Adrenal gland (tissue), 12 donors: ENCODE results near the gene PNLDC1. TPM values are rescaled to one million over a fixed set of nuclear protein-coding genes. Genes with fewer than 3 reads are reported as not detected.
A peak's percentile ranks its signal among the peaks of the same experiment; 100 is the strongest.
"Not testable (repeated sequence)": the region's sequence is repeated elsewhere in the genome, so short reads cannot be mapped to it uniquely, and the experiment has no call there.

Experiments
- DNase-seq, 7 donors: peaks; one replicate each; pipeline ENCODE4 v3.0.0-alpha.2; 2019 to 2020
- H3K27ac ChIP-seq, 5 donors: fragments of 200-600 bp; sonication (generic) in 4 of 5; 1 replicate in 3 of 5; 2 replicates in 2 of 5; pipeline versions ENCODE4 v1.5.1 to v1.8.0; 2016 to 2020; ENCODE audit warnings: mild to moderate bottlenecking in 1 of 5
- H3K27me3 ChIP-seq: fragments of 200-600 bp; 2 replicates; pipeline ENCODE4 v1.8.0; 2021
- H3K36me3 ChIP-seq, 2 donors: fragments of 200-600 bp; replicated peaks in 1 of 2; 1 replicate in 1 of 2; 2 replicates in 1 of 2; pipeline versions ENCODE4 v1.5.1 to v1.8.0; 2018 to 2022
- H3K4me1 ChIP-seq, 2 donors: fragments of 200-600 bp; replicated peaks in 1 of 2; 1 replicate in 1 of 2; 2 replicates in 1 of 2; pipeline versions ENCODE4 v1.5.1 to v1.8.0; 2018 to 2021
- H3K4me3 ChIP-seq, 4 donors: fragments of 200-600 bp; sonication (generic) in 3 of 4; one replicate each; pipeline ENCODE4 v1.5.1; 2016 to 2018
- H3K9me3 ChIP-seq, 3 donors: fragments of 200-600 bp; sonication (generic) in 1 of 3; replicated peaks in 1 of 3; 1 replicate in 2 of 3; 2 replicates in 1 of 3; pipeline versions ENCODE4 v1.5.1 to v1.8.0; 2016 to 2021
- POLR2A ChIP-seq, 2 donors: fragments of 450-650 bp; IDR thresholded peaks; one replicate each; pipeline ENCODE4 v1.6.1; 2017; ENCODE audit warnings: antibody characterized with exemption in 2 of 2, mild to moderate bottlenecking in 2 of 2, moderate library complexity in 1 of 2
- WGBS, 4 donors: extraction: QIAGEN DNeasy Blood & Tissue Kit in 2 of 4; methylation state at CpG; one replicate each; pipeline versions ENCODE4 v1.1.5 to v1.1.7; 2013 to 2017; 5-methylcytosine and 5-hydroxymethylcytosine counted together
- intact Hi-C, 2 donors: fragments of 100-400 bp; cut with DNase I; formaldehyde crosslinking; loops; one replicate each; pipeline versions ENCODE4 v1.14.1 to v1.15.0; 2022 to 2023
- polyA plus RNA-seq, 3 donors: library from polyadenylated mRNA; stranded (reverse); fragments of 200-250 nt in 2 of 3; fragments of 350-450 nt in 1 of 3; fragmentation: Illumina TruSeq in 1 of 3; extraction: RNeasy Lipid Tissue Mini Kit (QIAGEN cat#74804) in 1 of 3; gene quantifications; one replicate each; pipeline ENCODE4 v1.2.3, GENCODE V29; 2013 to 2014
- total RNA-seq, 9 donors: library from RNA; depleted of rRNA in 4 of 9; stranded (reverse); fragments of >200 nt in 4 of 9; fragments of 120-200 nt in 1 of 9; fragmentation: NEBNext Ultra II Directional in 1 of 9; extraction: Animal tissue kit (Norgen Biotek cat#: 25700) in 1 of 9; gene quantifications; one replicate each; pipeline versions ENCODE4 v1.1.0 to v1.2.4, GENCODE V29; 2013 to 2023
- TF ChIP-seq, protein P1 (sequence below), 6 experiments: fragments of 450-650 bp in 4 of 6; fragments of 200-600 bp in 2 of 6; sonication (generic) in 1 of 6; IDR thresholded peaks; 1 replicate in 5 of 6; 2 replicates in 1 of 6; pipeline versions ENCODE4 v1.5.1 to v1.8.0; 2016 to 2021; ENCODE audit warnings: antibody characterized with exemption in 6 of 6, mild to moderate bottlenecking in 2 of 6, moderate library complexity in 1 of 6
- donor health status: healthy with polysubstance abuse.
- donor health status: Bipolar disorder and iron deficiency.
- donor health status: DM: yes; HTN: yes; CAD: no.
- donor health status: DM: no; HTN: no; CAD: no.
- donor health status: DM: no; HTN: no; CAD: no.
- donor health status: DM: yes; HTN: yes; CAD: no.

The PNLDC1 gene
- total and polyA plus RNA-seq, 12 donors: 0.07 to 2.9 (median 0.39) TPM; not detected in 7

DNA sequence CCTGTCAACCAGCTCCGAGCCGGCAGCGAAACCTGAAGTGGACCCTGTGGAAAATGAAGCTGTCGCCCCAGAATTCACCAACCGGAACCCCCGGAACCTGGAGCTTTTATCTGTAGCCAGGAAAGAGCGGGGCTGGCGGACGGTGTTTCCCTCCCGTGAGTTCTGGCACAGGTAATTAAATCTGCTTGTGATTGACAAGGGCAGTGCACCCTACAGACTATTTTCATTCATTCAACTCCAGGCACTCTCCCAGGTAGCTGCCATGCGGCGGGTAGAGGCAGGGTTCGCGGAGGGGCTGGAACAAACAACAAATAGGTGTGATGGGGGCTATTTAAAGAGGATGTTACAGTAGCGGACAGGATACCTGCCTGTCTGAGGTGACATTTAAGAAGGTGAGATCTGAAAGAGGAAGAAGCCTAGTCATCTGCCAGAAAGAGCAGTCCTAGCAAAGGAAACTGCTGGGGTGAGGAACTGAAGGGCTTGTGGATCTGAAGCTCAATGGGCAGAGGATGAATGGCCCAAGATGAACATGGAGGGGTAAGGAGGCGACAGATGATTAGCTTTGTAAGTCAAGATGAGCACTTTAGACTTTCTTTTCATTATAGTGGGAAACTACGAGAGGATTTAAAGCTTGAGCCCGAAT is 9.0 kb upstream of the PNLDC1 start:
- peak overlapping the region in 4 of 5 donors; percentile 85 to 98 (median 89) for H3K27ac ChIP-seq
- intact Hi-C loops: no loop called here
- peak overlapping the region in 3 of 4 donors; percentile 20 to 85 (median 69) for H3K4me3 ChIP-seq
- peaks cover 19 to 43% of the 10 kb centered on the region in 2 donors for H3K4me1 ChIP-seq
- no peak for TF ChIP-seq POLR2A (IDR thresholded peaks at IDR 0.05)
- TF ChIP-seq, protein P1, sequence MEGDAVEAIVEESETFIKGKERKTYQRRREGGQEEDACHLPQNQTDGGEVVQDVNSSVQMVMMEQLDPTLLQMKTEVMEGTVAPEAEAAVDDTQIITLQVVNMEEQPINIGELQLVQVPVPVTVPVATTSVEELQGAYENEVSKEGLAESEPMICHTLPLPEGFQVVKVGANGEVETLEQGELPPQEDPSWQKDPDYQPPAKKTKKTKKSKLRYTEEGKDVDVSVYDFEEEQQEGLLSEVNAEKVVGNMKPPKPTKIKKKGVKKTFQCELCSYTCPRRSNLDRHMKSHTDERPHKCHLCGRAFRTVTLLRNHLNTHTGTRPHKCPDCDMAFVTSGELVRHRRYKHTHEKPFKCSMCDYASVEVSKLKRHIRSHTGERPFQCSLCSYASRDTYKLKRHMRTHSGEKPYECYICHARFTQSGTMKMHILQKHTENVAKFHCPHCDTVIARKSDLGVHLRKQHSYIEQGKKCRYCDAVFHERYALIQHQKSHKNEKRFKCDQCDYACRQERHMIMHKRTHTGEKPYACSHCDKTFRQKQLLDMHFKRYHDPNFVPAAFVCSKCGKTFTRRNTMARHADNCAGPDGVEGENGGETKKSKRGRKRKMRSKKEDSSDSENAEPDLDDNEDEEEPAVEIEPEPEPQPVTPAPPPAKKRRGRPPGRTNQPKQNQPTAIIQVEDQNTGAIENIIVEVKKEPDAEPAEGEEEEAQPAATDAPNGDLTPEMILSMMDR (IDR thresholded peaks at IDR 0.05): no peak
- H3K27me3 ChIP-seq: no peaks in the 10 kb centered on the region
- peak in 1 of 7 donors; percentile 27 for DNase-seq
- H3K9me3 ChIP-seq: no peaks in the 10 kb centered on the region
- WGBS, 4 donors: 15 to 30% (median 16%) methylated on average over 11 to 18 of the region's 18 CpGs
- peaks cover 0 to 33% of the 10 kb centered on the region in 2 donors for H3K36me3 ChIP-seq

DNA sequence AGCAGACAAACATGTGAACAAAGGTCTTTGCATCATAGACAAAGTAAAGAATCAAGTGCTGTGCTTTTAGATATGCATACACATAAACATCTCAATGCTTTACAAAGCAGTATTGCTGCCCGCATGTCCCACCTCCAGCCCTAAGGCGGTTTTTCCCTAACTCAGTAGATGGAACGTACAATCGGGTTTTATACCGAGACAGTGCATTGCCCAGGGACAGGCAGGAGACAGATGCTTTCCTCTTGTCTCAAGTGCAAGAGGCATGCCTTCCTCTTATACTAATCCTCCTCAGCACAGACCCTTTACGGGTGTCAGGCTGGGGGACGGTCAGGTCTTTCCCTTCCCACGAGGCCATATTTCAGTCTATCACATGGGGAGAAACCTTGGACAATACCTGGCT is 5.1 kb upstream of the PNLDC1 start:
- Histone ChIP-seq H3K4me1 (peaks cover 9 to 19% of the 10 kb centered on the region in 2 donors), H3K36me3 (peaks cover 0 to 48% of the 10 kb centered on the region in 2 donors)
- not testable (repeated sequence) for H3K9me3 ChIP-seq, H3K27ac ChIP-seq, H3K4me3 ChIP-seq, H3K27me3 ChIP-seq, DNase-seq
- 63 to 66% (median 65%) methylated on average over 8 of the region's 8 CpGs for WGBS, 4 donors
- intact Hi-C loops: loop anchor here in 1 of 2 donors (5.0 kb wide), 1 partner anchor 57 kb away; no protein-coding TSS in a partner anchor

DNA sequence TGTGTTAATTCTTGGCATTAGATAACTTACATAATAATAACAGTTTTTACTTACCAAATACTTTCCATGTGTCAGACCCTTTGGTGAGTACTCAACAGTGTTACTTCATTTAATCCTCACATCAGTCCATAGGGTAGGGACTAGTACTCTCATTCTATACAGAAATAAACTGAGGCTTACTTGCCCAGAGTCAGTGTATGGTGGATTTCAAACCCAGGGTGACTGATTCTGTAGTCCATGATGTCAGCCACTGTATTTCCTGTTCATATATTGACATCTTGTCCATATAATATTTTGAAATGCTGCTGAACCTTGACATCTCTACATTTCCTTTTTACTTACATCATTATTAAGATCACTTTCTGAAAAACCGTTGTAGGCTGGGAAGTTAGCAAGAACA is 2.5 kb upstream of the PNLDC1 start:
- peaks cover 0 to 2% of the 10 kb centered on the region in 2 donors for H3K4me1 ChIP-seq
- intact Hi-C loops: loop anchor here in 1 of 2 donors (5.0 kb wide), 1 partner anchor 55 kb away; no protein-coding TSS in a partner anchor
- WGBS, 4 donors: 32 to 47% (median 38%) methylated on average over 1 of the region's 1 CpG
- no peak for DNase-seq
- no peak for TF ChIP-seq POLR2A (IDR thresholded peaks at IDR 0.05)
- TF ChIP-seq, protein P1 (IDR thresholded peaks at IDR 0.05): no peak
- H3K4me3 ChIP-seq: no peak overlapping the region
- no peaks in the 10 kb centered on the region for H3K9me3 ChIP-seq
- H3K27ac ChIP-seq: no peak overlapping the region
- peaks cover 0 to 41% of the 10 kb centered on the region in 2 donors for H3K36me3 ChIP-seq
- no peaks in the 10 kb centered on the region for H3K27me3 ChIP-seq

DNA sequence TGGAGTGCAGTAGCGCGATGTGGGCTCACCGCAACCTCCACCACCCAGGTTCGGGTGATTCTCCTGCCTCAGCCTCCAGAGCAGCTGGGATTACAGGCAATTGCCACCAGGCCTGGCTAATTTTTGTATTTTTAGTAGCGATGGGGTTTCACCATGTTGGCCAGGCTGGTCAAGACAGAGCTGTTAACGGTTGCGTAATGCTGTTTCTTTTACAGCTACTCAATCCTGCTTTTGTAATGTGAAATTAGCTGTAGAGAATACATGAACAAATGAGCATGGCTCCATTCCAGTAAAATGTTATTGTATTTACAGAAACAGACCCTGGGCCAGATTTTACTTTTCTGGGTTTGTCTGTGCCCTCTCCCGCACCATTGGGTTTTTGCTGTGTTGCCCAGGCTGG is 1.9 kb downstream of the PNLDC1 start:
- no peak for DNase-seq
- intact Hi-C loops: no loop called here
- Histone ChIP-seq H3K27me3 (no peaks in the 10 kb centered on the region), H3K27ac (no peak overlapping the region), H3K4me3 (no peak overlapping the region), H3K9me3 (no peaks in the 10 kb centered on the region), H3K4me1 (no peaks in the 10 kb centered on the region), H3K36me3 (peaks cover 0 to 28% of the 10 kb centered on the region in 2 donors)
- 92 to 96% (median 95%) methylated on average over 8 of the region's 8 CpGs for WGBS, 4 donors
- TF ChIP-seq, protein P1 (IDR thresholded peaks at IDR 0.05): no peak
- TF ChIP-seq POLR2A (IDR thresholded peaks at IDR 0.05): no peak

DNA sequence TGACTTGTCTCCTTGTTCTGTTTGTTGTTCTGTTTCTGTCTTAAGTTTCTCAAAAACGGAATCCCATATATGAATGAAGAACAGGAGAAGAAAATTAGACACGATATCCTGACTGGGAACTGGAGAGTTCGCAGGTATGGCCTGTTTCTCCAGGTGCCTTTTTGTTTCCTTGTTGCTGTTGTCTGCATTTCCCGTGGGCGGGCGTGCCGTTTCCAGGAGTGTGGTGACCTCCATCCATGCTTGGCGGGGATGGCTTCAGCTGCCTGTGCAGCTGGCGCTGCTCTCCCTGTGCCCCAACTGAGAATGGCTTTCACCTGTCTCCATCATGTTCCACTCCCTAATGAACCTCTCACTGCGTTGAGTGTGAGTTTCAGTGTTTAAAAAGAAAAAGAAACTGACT is 4.4 kb downstream of the PNLDC1 start:
- Histone ChIP-seq H3K4me1 (no peaks in the 10 kb centered on the region), H3K27me3 (no peaks in the 10 kb centered on the region), H3K9me3 (no peaks in the 10 kb centered on the region), H3K4me3 (no peak overlapping the region), H3K36me3 (peaks cover 0 to 3% of the 10 kb centered on the region in 2 donors), H3K27ac (no peak overlapping the region)
- no peak for DNase-seq
- intact Hi-C loops: no loop called here
- 88 to 92% (median 91%) methylated on average over 10 of the region's 10 CpGs for WGBS, 4 donors
- TF ChIP-seq, protein P1 (IDR thresholded peaks at IDR 0.05): no peak
- no peak for TF ChIP-seq POLR2A (IDR thresholded peaks at IDR 0.05)
